Measurements from ENCODE around the gene ANAPC5. TPM values are rescaled to one million over a fixed set of nuclear protein-coding genes. Genes with fewer than 3 reads are reported as not detected.

ANAPC5 gene
- polyA plus RNA-seq, 1 experiment = 146 TPM

DNA sequence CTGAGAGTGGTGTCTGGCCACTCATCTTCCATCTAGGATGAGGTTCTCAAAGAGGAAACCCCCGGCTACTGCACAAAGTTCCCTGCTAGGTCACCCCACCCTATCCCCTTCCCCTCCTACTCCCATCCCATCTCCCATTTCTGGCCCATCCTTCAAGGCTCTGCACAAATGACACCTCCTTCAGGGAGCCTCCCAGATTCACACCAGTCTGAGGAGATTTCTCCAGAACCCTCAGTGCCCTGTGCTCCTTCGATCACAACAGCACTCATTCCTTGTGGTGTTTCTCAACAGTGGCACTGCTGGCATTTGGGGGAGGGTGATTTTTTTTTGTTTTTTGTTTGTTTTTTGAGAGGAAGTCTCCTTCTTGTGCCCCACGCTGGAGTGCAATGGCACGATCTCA is 58.6 kb downstream of the ANAPC5 start:
- ChIA-PET POLR2A (no interaction called here), CTCF (interaction anchor here (1.0 kb wide), 1 partner anchor 41 kb away, joined by 3 read pairs; no protein-coding TSS in a partner anchor)
- TF ChIP-seq, protein P1, sequence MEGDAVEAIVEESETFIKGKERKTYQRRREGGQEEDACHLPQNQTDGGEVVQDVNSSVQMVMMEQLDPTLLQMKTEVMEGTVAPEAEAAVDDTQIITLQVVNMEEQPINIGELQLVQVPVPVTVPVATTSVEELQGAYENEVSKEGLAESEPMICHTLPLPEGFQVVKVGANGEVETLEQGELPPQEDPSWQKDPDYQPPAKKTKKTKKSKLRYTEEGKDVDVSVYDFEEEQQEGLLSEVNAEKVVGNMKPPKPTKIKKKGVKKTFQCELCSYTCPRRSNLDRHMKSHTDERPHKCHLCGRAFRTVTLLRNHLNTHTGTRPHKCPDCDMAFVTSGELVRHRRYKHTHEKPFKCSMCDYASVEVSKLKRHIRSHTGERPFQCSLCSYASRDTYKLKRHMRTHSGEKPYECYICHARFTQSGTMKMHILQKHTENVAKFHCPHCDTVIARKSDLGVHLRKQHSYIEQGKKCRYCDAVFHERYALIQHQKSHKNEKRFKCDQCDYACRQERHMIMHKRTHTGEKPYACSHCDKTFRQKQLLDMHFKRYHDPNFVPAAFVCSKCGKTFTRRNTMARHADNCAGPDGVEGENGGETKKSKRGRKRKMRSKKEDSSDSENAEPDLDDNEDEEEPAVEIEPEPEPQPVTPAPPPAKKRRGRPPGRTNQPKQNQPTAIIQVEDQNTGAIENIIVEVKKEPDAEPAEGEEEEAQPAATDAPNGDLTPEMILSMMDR (IDR thresholded peaks at IDR 0.05; ENCODE audit: low read depth, low read length) = no peak
- no peaks in the 10 kb centered on the region; the same call in 1 of the 2 replicates for H3K9me3 ChIP-seq (ENCODE audit: control insufficient read depth, insufficient read depth, low read length)
- H3K27me3 ChIP-seq (ENCODE audit: control insufficient read depth, insufficient read depth, low read length) = no peaks in the 10 kb centered on the region
- no peak overlapping the region for H3K27ac ChIP-seq (ENCODE audit: low read depth, low read length)
- no peak overlapping the region for H3K4me3 ChIP-seq (ENCODE audit: low read depth, low read length)
- no peak for DNase-seq (ENCODE audit: low read depth, low spot score)

DNA sequence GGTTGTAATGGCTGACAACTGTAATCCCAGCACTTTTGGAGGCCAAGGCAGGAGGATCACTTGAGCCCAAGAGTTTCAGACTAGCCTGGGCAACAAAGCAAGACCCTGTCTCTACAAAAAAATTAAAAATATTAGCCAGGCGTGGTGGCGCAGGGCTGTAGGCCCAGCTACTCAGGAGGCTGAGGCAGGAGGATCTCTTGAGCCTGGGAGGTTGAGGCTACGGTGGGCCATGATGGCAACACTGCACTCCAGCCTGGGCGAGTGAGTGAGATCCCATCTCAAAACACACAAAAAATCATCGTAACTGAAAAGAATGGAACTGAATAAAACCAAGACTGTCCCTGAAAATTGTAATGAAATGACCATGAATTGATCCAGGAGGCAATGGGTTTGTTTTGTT is 61.8 kb downstream of the ANAPC5 start:
- Histone ChIP-seq H3K4me3 (ENCODE audit: low read depth, low read length) (no peak overlapping the region), H3K9me3 (ENCODE audit: control insufficient read depth, insufficient read depth, low read length) (no peaks in the 10 kb centered on the region), H3K27ac (ENCODE audit: low read depth, low read length) (no peak overlapping the region), H3K27me3 (ENCODE audit: control insufficient read depth, insufficient read depth, low read length) (no peaks in the 10 kb centered on the region)
- TF ChIP-seq, protein P1 (IDR thresholded peaks at IDR 0.05; ENCODE audit: low read depth, low read length) = no peak
- POLR2A ChIA-PET = no interaction called here
- CTCF ChIA-PET = no interaction called here
- DNase-seq (ENCODE audit: low read depth, low spot score) = no peak

DNA sequence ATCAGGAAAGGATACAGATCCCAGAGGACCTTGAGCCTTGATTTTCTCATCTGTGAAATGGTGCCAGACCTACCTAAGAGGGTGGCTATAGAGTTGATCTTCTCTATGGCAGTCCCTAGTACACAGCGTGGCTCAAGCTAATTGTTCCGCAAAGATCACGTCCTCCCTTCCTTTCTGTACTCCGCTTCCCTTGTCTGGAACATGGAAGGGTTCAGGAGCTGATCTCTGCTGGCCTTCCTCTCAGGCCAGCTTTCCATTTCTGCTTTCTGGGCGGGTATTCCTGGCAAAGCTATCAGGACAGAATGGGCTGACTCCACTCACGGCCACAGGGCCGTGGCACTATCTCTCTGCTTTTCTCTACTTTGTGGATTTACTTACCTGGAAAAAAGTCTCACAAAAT is 62.2 kb downstream of the ANAPC5 start:
- CTCF ChIA-PET = no interaction called here
- POLR2A ChIA-PET = no interaction called here
- TF ChIP-seq, protein P1 (IDR thresholded peaks at IDR 0.05; ENCODE audit: low read depth, low read length) = no peak
- Histone ChIP-seq H3K9me3 (ENCODE audit: control insufficient read depth, insufficient read depth, low read length) (no peaks in the 10 kb centered on the region), H3K27ac (ENCODE audit: low read depth, low read length) (no peak overlapping the region), H3K4me3 (ENCODE audit: low read depth, low read length) (no peak overlapping the region), H3K27me3 (ENCODE audit: control insufficient read depth, insufficient read depth, low read length) (no peaks in the 10 kb centered on the region)
- no peak for DNase-seq (ENCODE audit: low read depth, low spot score)

DNA sequence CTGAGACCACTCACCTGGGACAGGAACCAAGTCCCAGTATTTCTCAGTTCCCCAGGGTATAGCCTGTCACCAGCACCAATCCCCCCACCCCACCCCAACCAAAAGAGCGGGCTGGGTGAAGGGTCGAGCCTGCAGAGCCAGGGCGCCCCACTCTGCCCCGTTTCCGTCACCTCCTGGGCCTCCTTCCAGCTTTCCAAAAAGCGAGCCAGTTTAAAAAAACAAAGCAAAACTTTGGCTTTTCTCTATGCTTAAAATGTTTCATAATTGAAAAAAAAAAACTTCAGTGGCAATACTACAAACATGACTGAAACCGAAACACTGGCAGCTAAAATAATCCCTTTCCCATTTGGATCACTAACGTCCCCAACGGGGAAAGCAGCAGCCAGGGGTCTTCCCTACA is 63.2 kb downstream of the ANAPC5 start:
- H3K9me3 ChIP-seq (ENCODE audit: control insufficient read depth, insufficient read depth, low read length) = no peaks in the 10 kb centered on the region

DNA sequence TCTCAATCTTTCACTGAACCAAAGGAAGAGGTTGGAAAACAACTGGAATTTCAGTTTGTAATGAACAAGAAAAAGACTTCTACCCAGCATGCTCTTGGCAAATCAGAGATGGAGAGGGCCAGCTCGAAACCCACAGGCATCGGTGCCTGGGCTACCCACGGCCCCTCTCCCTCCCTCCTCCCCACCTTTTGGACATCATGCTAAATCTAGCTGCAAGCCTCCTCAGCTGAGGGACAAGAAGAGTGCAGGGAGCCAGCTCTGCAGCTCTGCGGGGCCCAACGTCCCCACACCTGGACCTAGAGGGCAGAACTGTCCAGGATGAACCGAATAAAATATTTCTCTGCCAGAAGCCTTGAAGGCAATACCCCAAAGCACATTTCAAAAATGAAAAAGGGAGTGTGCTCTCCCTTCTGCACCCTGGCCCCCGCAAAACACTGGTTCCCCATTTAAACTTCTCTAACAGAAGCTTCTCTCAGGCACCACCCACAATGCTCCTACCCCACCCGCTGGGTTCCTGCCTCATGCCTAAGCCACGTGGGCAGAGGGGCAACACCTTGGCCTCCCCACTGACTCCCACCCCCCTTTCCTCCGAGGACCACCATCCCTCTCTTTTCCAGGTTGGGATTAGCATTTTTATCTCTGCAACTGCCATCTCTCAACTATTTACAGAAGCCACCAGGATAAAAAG is 63.9 kb downstream of the ANAPC5 start:
- DNase-seq (ENCODE audit: low read depth, low spot score) = no peak
- POLR2A ChIA-PET = no interaction called here
- Histone ChIP-seq H3K27ac (ENCODE audit: low read depth, low read length) (no peak overlapping the region), H3K9me3 (ENCODE audit: control insufficient read depth, insufficient read depth, low read length) (no peaks in the 10 kb centered on the region), H3K27me3 (ENCODE audit: control insufficient read depth, insufficient read depth, low read length) (no peaks in the 10 kb centered on the region), H3K4me3 (ENCODE audit: low read depth, low read length) (no peak overlapping the region)
- CTCF ChIA-PET = interaction anchor here (0.8 kb wide), 1 partner anchor 155 kb away, joined by 3 read pairs; no protein-coding TSS in a partner anchor
- TF ChIP-seq, protein P1 (IDR thresholded peaks at IDR 0.05; ENCODE audit: low read depth, low read length) = no peak

More for the DNA sequence above, 63.2 kb downstream of the ANAPC5 start:
- ChIA-PET POLR2A (no interaction called here), CTCF (no interaction called here)
- no peaks in the 10 kb centered on the region for H3K27me3 ChIP-seq (ENCODE audit: control insufficient read depth, insufficient read depth, low read length)
- TF ChIP-seq, protein P1 (IDR thresholded peaks at IDR 0.05; ENCODE audit: low read depth, low read length) = no peak
- no peak overlapping the region for H3K27ac ChIP-seq (ENCODE audit: low read depth, low read length)
- no peak for DNase-seq (ENCODE audit: low read depth, low spot score)
- H3K4me3 ChIP-seq (ENCODE audit: low read depth, low read length) = no peak overlapping the region

All from AG04450 (cell line).